NCI-H1930 (cell line): ENCODE data around the gene NUDT10.
"Not testable (repeated sequence)": the region's sequence is repeated elsewhere in the genome, so short reads cannot be mapped to it uniquely, and the experiment has no call there.

Experiments
- DNase-seq, 2 experiments: peaks; one replicate each; lab custom pipeline; 2025; lab: John Stamatoyannopoulos, UW

NUDT10 gene

DNA sequence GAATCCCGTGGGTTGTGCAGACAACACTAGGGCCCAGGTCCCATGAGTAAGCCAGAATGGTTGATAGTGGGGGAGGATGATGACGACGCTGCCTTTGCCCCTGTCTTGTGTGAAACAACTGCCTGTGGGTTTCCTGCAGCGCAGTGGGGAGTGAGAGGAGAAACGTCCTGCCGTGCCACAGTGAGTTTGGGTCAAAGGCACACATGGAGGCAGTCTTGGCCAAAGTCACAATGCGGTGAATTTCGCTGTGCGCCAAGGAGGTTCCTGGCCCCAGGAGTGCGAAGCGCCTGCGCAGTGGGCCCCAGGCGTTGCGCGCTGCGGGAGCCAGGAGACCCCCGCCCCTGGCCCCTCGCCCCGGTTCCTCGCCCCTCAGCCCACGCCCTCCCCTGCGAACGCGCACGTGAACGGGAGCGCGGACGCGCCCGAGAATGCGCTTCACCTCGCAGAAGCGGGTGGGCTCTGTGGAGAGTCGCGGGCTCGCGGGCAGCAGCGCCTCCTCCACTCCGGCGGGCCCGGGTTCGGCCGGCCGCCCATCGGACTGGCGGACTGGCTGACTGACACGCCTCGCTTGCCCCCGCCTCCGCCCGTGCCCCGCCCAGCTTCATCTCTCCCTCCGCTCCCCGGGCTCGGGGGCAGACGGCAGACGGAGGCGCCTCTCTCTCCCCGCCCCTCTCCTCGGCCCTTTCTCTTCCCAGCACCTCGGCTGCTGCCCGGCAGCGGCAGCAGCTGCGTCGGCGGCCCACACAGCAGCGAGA, at the start of gene NUDT10:
NUDT10 (plus strand) TSS at position 635 of the 755 bp plus-strand sequence. CDS start 144 bp downstream, outside the sequence.
- peak; percentile 46 to 71 for DNase-seq

DNA sequence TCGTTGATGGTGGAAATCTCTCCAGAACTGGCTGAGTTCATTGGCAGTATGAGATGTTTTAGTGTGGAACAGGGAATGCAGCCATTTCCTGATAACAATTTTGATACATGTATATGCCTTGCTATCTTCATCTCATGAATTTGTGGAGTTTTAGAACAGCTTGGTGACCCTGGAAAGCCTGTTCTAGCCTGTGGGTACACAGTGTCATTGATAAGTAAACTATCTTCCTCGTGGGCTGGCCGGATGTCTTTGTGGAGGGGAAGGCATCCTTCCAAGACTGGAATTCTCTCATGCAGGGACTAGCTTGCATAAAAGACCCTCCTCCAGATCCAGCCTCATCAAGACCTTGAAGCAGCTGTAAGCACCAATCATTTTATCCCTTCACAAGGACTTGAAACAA, 40.2 kb upstream of the NUDT10 start:
- no peak for DNase-seq

DNA sequence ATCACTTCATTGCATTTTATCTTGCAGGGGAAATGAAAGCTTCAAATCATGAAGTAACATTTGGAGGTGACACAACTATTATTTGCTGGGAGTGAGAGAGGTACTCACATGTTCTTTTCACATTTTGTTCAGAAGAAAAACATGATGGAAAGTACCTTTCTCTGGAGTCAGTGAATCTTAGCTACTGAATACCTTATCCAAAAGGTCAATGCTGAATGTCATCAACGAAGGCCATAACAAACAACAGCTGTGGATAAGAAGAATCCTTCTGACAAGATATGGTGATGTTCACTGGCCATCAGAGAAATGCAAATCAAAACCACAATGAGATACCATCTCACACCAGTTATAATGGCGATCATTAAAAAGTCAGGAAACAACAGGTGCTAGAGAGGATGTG, 36.5 kb upstream of the NUDT10 start:
- no peak for DNase-seq

DNA sequence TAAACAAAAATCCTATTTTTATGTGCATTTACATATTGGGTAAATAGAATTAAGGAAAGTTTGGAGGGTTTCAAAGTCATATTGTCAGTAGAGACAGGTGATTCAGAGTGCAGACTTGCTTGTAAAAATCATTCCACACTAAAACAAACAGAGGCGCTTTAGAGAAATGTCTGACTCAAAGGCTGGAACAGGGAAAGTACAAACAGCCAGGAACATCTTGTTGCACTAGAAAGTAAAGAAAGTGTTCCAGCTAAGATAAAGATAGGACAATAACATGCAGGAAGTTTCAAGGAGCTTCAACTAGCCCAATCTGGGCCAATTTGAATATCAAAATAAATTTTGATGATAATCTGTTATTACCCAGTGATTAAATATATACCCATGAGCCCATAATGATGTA, 16.4 kb upstream of the NUDT10 start:
- DNase-seq, result no peak

DNA sequence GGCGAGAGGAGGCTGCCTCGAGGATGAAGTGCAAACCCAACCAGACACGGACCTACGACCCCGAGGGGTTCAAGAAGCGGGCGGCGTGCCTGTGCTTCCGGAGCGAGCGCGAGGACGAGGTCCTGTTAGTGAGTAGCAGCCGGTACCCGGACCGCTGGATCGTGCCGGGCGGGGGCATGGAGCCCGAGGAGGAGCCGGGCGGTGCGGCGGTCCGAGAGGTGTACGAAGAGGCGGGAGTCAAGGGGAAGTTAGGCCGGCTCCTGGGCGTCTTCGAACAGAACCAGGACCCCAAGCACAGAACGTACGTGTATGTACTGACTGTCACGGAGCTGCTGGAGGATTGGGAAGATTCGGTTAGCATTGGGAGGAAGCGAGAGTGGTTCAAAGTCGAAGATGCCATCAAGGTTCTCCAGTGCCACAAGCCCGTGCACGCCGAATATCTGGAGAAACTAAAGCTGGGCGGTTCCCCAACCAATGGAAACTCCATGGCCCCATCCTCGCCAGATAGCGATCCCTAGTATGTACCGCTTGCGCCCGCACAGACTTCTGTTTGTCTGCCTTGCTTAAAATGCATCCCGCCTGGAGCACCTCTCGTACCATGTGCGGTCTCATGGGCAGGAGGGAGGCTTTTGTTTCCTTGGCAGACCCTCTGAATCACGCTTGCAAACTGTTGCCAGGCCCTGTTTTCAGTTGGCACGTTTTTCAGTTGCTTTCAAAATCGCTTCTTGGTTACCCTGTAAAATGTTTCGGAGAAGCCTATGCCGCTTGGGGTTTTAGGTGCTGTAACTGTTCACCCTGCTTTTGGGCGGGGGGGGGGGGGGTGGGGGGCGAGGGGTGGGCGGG, 542 bp downstream of the NUDT10 start:
- DNase-seq, result not testable (repeated sequence)

DNA sequence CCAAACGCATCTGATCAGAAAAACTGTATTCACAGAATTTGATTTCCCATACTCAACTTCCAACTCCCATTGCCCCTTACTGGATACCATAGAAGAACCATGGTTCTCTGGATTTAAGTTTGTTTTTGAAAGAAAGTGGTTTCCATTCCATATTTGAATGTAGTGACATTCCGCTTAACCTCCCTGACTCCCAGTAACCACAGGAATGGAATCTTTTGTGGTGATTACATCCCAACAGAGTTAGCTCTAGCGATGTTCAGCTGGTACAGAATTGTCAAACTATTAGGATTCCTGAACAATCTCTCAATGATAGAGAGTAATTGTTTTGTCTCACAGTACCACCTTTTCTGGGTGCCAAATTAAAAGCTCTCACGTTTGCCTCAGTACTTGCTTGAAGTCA, 1.7 kb downstream of the NUDT10 start:
- no peak for DNase-seq

DNA sequence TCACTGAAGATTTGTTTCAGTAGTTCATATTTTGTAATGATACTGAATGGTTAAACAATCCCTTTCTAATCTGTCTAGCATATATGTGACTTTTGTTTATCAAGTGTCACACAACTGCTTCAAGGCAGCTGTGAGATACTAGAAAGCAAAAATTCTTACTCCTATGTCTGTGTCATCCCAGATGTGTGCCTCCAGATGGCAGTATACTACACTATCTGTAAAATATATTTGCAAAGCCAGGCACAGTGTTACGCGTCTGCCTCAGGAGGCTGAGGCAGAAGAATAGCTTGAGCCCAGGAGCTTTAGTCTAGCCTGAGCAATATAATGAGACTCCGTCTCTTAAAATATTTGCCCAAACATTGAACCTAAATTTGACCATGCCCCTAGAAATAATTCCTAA, 4.0 kb downstream of the NUDT10 start:
- DNase-seq, result peak; percentile 2 to 17

DNA sequence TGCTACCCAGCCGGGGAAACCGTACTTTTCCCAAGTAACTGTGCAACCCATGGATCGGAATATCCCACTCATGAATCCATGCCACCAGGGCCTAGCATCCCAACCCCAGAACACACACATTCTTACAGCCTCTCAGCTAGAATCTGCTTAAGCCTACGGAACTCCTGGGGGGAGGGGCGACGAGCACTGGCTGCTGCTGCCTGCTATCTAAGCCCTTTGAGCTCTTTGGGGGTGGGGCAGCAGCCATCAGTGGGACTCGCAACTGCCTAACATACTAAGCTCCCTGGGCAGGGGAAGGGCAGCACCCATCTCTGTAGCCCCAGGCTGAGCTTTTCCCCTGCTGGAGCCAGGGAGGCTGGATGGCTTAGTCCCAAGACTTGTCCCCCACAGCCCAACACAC, 28.6 kb downstream of the NUDT10 start:
- DNase-seq, result no peak

DNA sequence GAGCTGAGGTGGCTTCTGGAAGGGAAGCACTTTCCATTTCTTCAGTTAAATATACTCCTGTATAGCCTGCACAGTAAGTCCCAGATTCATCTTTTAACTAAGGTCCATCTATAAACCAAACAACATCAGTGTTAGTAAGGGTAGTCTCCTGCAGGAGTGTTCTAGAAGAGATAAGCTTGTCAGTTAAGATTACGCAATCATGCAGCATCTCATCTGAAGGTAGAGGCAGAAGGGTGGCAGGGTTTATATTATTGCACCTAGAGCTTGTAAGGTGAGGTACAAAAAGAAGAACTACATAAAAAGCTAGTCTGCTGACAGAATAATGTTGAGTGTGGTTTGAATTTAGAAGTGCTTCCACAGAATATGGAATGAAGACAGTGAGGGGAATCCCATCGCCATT, 44.0 kb downstream of the NUDT10 start:
- DNase-seq, result no peak
